Motor neuron (in vitro differentiated cells): Measurements from ENCODE around the gene CFAP61. TPM values are rescaled to one million over a fixed set of nuclear protein-coding genes. Genes with fewer than 3 reads are reported as not detected.
"Not testable (repeated sequence)": the region's sequence is repeated elsewhere in the genome, so short reads cannot be mapped to it uniquely, and the experiment has no call there.

Experiments used
- ATAC-seq, 8 experiments: fragments of 200-7000 bp; cut with Tn5 transposase; replicated peaks in 6 of 8; 2 replicates each; pipeline ENCODE4 v1.8.0; 2021; ENCODE audit warnings: mild to moderate bottlenecking in 8 of 8, moderate library complexity in 8 of 8
- H3K27ac ChIP-seq, 2 donors: fragments of 250-450 bp; sonication (Bioruptor Pico); 2 replicates each; pipeline ENCODE4 v1.9.0; 2021; ENCODE audit warnings: antibody characterized with exemption in 2 of 2, mild to moderate bottlenecking in 2 of 2, moderate library complexity in 1 of 2
- H3K4me1 ChIP-seq, 2 donors: fragments of 250-450 bp; sonication (Bioruptor Pico); replicated peaks in 1 of 2; 2 replicates each; pipeline ENCODE4 v1.6.1; 2021; ENCODE audit warnings: antibody characterized with exemption in 2 of 2, mild to moderate bottlenecking in 2 of 2, moderate library complexity in 1 of 2
- H3K4me3 ChIP-seq, 5 donors: fragments of 250-450 bp; sonication (Bioruptor Pico); 2 replicates each; pipeline ENCODE4 v1.9.0; 2021; ENCODE audit warnings: antibody characterized with exemption in 5 of 5, mild to moderate bottlenecking in 5 of 5, moderate library complexity in 4 of 5
- whole genome bisulfite sequencing, 10 experiments: fragments of 450-650 bp; shearing (Covaris generic); methylation state at CpG; one replicate each; pipeline ENCODE4 v1.0.0; 2022; 5-methylcytosine and 5-hydroxymethylcytosine counted together
- in situ Hi-C, 9 experiments: fragments of 400-800 bp; cut with MboI; loops; one replicate each; pipeline ENCODE4 v1.15.0; 2021; ENCODE audit warnings: low sequenced_read_pairs in 9 of 9, low pct_unique_long_range_greater_than_20kb in 2 of 9; ENCODE audit not compliant: unreplicated experiment in 9 of 9
- total RNA-seq, 8 experiments: library from RNA; unstranded; fragments of 300-600 nt; gene quantifications; 2 replicates each; pipeline versions ENCODE4 v1.2.3 to v1.2.4, GENCODE V29; 2022

The CFAP61 gene
- total RNA-seq: 10 to 100 TPM in 1 of 8 experiments, 1 to 10 TPM in 4, under 1 TPM in 3; 0.36 to 13.0 (median 1.3) TPM

GRCh38 chr20:20052074-20052970 is at the start of gene CFAP61, which contains the start of gene CRNKL1:
Gene CFAP61, plus strand, starts transcription at chr20:20052532. Its CDS starts 4,122 bp downstream, at chr20:20056654.
Gene CRNKL1, minus strand, starts transcription at chr20:20052466. Its CDS starts 124 bp downstream, at chr20:20052342.
- 0 to 6% (median 0%) methylated on average over 1 to 39 of the region's 67 CpGs for WGBS, 10 experiments
- Histone ChIP-seq H3K4me3 (peak within 1 kb of the TSS; percentile 56 to 98 (median 81)), H3K27ac (peak within 1 kb of the TSS; percentile 74 to 91), H3K4me1 (peaks cover 0 to 7% of the 10 kb centered on the region in 2 donors)
- ATAC-seq: peak; percentile 93 to 98 (median 98)
- in situ Hi-C loops: no loop called here

GRCh38 chr20:20003031-20003954 is 49.0 kb upstream of the CFAP61 start:
- no peak overlapping the region for H3K4me3 ChIP-seq

GRCh38 chr20:20003955-20004322 is 48.4 kb upstream of the CFAP61 start:
- H3K27ac ChIP-seq, H3K4me1 ChIP-seq, H3K4me3 ChIP-seq, ATAC-seq: not testable (repeated sequence)
- in situ Hi-C loops: loop anchor here in 4 of 9 experiments (10.0 to 25.0 kb wide), 3 partner anchors 217 to 317 kb away; no protein-coding TSS in a partner anchor
- 40 to 100% (median 93%) methylated on average over 1 to 6 of the region's 6 CpGs; no CpG with 5 or more reads in 1 of the 10 experiments for WGBS, 10 experiments

More at GRCh38 chr20:20003031-20003954, 49.0 kb upstream of the CFAP61 start:
- 34 to 100% (median 87%) methylated on average over 2 to 15 of the region's 23 CpGs for WGBS, 10 experiments
- in situ Hi-C loops: loop anchor here in 4 of 9 experiments (10.0 to 25.0 kb wide), 3 partner anchors 216 to 316 kb away; no protein-coding TSS in a partner anchor
- ATAC-seq: peak in 2 of 8 experiments; percentile 12 to 20
- Histone ChIP-seq H3K27ac (no peak overlapping the region), H3K4me1 (peaks cover 0 to 6% of the 10 kb centered on the region in 2 donors)

- Histone ChIP-seq H3K4me3 (no peak overlapping the region), H3K27ac (no peak overlapping the region), H3K4me1 (peaks cover 3 to 12% of the 10 kb centered on the region in 2 donors)
- in situ Hi-C loops: loop anchor here in 4 of 9 experiments (10.0 to 25.0 kb wide), 3 partner anchors 218 to 318 kb away; no protein-coding TSS in a partner anchor
- ATAC-seq: peak in 1 of 8 experiments; percentile 32
- WGBS, 10 experiments: 20 to 100% (median 70%) methylated on average over 1 to 7 of the region's 7 CpGs; no CpG with 5 or more reads in 2 of the 10 experiments
Measured at GRCh38 chr20:20005342-20005741, 47.0 kb upstream of the CFAP61 start.

- peak in 5 of 8 experiments; percentile 26 to 64 (median 57) for ATAC-seq
- WGBS, 10 experiments: 28 to 73% (median 57%) methylated on average over 1 to 11 of the region's 14 CpGs; no CpG with 5 or more reads in 1 of the 10 experiments
- in situ Hi-C loops: loop anchor here in 4 of 9 experiments (10.0 to 25.0 kb wide), 3 partner anchors 223 to 323 kb away; no protein-coding TSS in a partner anchor
- H3K27ac ChIP-seq: peak overlapping the region in 1 of 2 donors; percentile 32
- H3K4me3 ChIP-seq: no peak overlapping the region
- peaks cover 10 to 12% of the 10 kb centered on the region in 2 donors for H3K4me1 ChIP-seq
Measured at GRCh38 chr20:20009784-20010253, 42.5 kb upstream of the CFAP61 start.

- Histone ChIP-seq H3K27ac (no peak overlapping the region), H3K4me3 (no peak overlapping the region), H3K4me1 (peaks cover 6 to 10% of the 10 kb centered on the region in 2 donors)
- in situ Hi-C loops: loop anchor here in 3 of 9 experiments (25.0 kb wide), 2 partner anchors 224 to 324 kb away; no protein-coding TSS in a partner anchor
- WGBS, 10 experiments: 0 to 71% (median 52%) methylated on average over 2 to 4 of the region's 4 CpGs; no CpG with 5 or more reads in 1 of the 10 experiments
- peak; percentile 49 to 89 (median 74) for ATAC-seq
Measured at GRCh38 chr20:20010639-20011500, 41.5 kb upstream of the CFAP61 start.

GRCh38 chr20:20012541-20012940 is 39.8 kb upstream of the CFAP61 start:
- 0 to 92% (median 60%) methylated on average over 1 to 2 of the region's 2 CpGs; no CpG with 5 or more reads in 5 of the 10 experiments for WGBS, 10 experiments
- in situ Hi-C loops: loop anchor here in 3 of 9 experiments (25.0 kb wide), 2 partner anchors 225 to 325 kb away; no protein-coding TSS in a partner anchor
- peaks cover 9 to 10% of the 10 kb centered on the region in 2 donors for H3K4me1 ChIP-seq
- peak in 1 of 8 experiments; percentile 37 for ATAC-seq
- H3K4me3 ChIP-seq: no peak overlapping the region
- no peak overlapping the region for H3K27ac ChIP-seq

- Histone ChIP-seq H3K27ac (no peak overlapping the region), H3K4me1 (peaks cover 14 to 18% of the 10 kb centered on the region in 2 donors), H3K4me3 (no peak overlapping the region)
- WGBS, 10 experiments: 20 to 58% (median 42%) methylated on average over 1 to 2 of the region's 2 CpGs; no CpG with 5 or more reads in 5 of the 10 experiments
- no peak for ATAC-seq
- in situ Hi-C loops: loop anchor here in 3 of 9 experiments (25.0 kb wide), 2 partner anchors 227 to 327 kb away; no protein-coding TSS in a partner anchor
Measured at GRCh38 chr20:20014659-20015058, 37.7 kb upstream of the CFAP61 start.

- 0 to 1% (median 0%) methylated on average over 2 to 19 of the region's 81 CpGs; no CpG with 5 or more reads in 4 of the 10 experiments for WGBS, 10 experiments
- in situ Hi-C loops: loop anchor here in 3 of 9 experiments (25.0 kb wide), 2 partner anchors 230 to 330 kb away; no protein-coding TSS in a partner anchor
- H3K27ac ChIP-seq: peak within 1 kb of the TSS; percentile 71 to 90
Measured at GRCh38 chr20:20017001-20017843, 35.1 kb upstream of the CFAP61 start, which contains the start of gene NAA20. Gene NAA20, plus strand, starts transcription at chr20:20017362. Its CDS starts 35 bp downstream, at chr20:20017397.

GRCh38 chr20:20017844-20018185 is 34.5 kb upstream of the CFAP61 start:
- in situ Hi-C loops: loop anchor here in 3 of 9 experiments (25.0 kb wide), 2 partner anchors 231 to 331 kb away; no protein-coding TSS in a partner anchor
- 0 to 11% (median 0%) methylated on average over 1 to 6 of the region's 17 CpGs; no CpG with 5 or more reads in 3 of the 10 experiments for WGBS, 10 experiments

More at GRCh38 chr20:20017001-20017843, 35.1 kb upstream of the CFAP61 start, which contains the start of gene NAA20:
- peaks cover 8 to 9% of the 10 kb centered on the region in 2 donors for H3K4me1 ChIP-seq
- peak within 1 kb of the TSS; percentile 58 to 99 (median 76) for H3K4me3 ChIP-seq
- peak; percentile 95 to 99 (median 98) for ATAC-seq

More at GRCh38 chr20:20017844-20018185, 34.5 kb upstream of the CFAP61 start:
- ATAC-seq: peak in 2 of 8 experiments; percentile 3 to 5
- H3K27ac ChIP-seq: peak overlapping the region; percentile 71 to 90
- H3K4me3 ChIP-seq: peak overlapping the region; percentile 58 to 99 (median 76)
- H3K4me1 ChIP-seq: peaks cover 8 to 9% of the 10 kb centered on the region in 2 donors
